Adrenal gland (tissue), 12 donors: ENCODE data around the gene CDK2AP2. TPM values are rescaled to one million over a fixed set of nuclear protein-coding genes. Genes with fewer than 3 reads are reported as not detected.

ENCODE experiments used
- DNase-seq, 7 donors: peaks; one replicate each; pipeline ENCODE4 v3.0.0-alpha.2; 2019 to 2020
- H3K27ac ChIP-seq, 5 donors: fragments of 200-600 bp; sonication (generic) in 4 of 5; 1 replicate in 3 of 5; 2 replicates in 2 of 5; pipeline versions ENCODE4 v1.5.1 to v1.8.0; 2016 to 2020; ENCODE audit warnings: mild to moderate bottlenecking in 1 of 5
- H3K27me3 ChIP-seq: fragments of 200-600 bp; 2 replicates; pipeline ENCODE4 v1.8.0; 2021
- H3K36me3 ChIP-seq, 2 donors: fragments of 200-600 bp; replicated peaks in 1 of 2; 1 replicate in 1 of 2; 2 replicates in 1 of 2; pipeline versions ENCODE4 v1.5.1 to v1.8.0; 2018 to 2022
- H3K4me1 ChIP-seq, 2 donors: fragments of 200-600 bp; replicated peaks in 1 of 2; 1 replicate in 1 of 2; 2 replicates in 1 of 2; pipeline versions ENCODE4 v1.5.1 to v1.8.0; 2018 to 2021
- H3K4me3 ChIP-seq, 4 donors: fragments of 200-600 bp; sonication (generic) in 3 of 4; one replicate each; pipeline ENCODE4 v1.5.1; 2016 to 2018
- H3K9me3 ChIP-seq, 3 donors: fragments of 200-600 bp; sonication (generic) in 1 of 3; replicated peaks in 1 of 3; 1 replicate in 2 of 3; 2 replicates in 1 of 3; pipeline versions ENCODE4 v1.5.1 to v1.8.0; 2016 to 2021
- CTCF ChIP-seq, 6 experiments: fragments of 450-650 bp in 4 of 6; fragments of 200-600 bp in 2 of 6; sonication (generic) in 1 of 6; IDR thresholded peaks; 1 replicate in 5 of 6; 2 replicates in 1 of 6; pipeline versions ENCODE4 v1.5.1 to v1.8.0; 2016 to 2021; ENCODE audit warnings: antibody characterized with exemption in 6 of 6, mild to moderate bottlenecking in 2 of 6, moderate library complexity in 1 of 6
- POLR2A ChIP-seq, 2 donors: fragments of 450-650 bp; IDR thresholded peaks; one replicate each; pipeline ENCODE4 v1.6.1; 2017; ENCODE audit warnings: antibody characterized with exemption in 2 of 2, mild to moderate bottlenecking in 2 of 2, moderate library complexity in 1 of 2
- WGBS, 4 donors: extraction: QIAGEN DNeasy Blood & Tissue Kit in 2 of 4; methylation state at CpG; one replicate each; pipeline versions ENCODE4 v1.1.5 to v1.1.7; 2013 to 2017; 5-methylcytosine and 5-hydroxymethylcytosine counted together
- intact Hi-C, 2 donors: fragments of 100-400 bp; cut with DNase I; formaldehyde crosslinking; loops; one replicate each; pipeline versions ENCODE4 v1.14.1 to v1.15.0; 2022 to 2023
- polyA plus RNA-seq, 3 donors: library from polyadenylated mRNA; stranded (reverse); fragments of 200-250 nt in 2 of 3; fragments of 350-450 nt in 1 of 3; fragmentation: Illumina TruSeq in 1 of 3; extraction: RNeasy Lipid Tissue Mini Kit (QIAGEN cat#74804) in 1 of 3; gene quantifications; one replicate each; pipeline ENCODE4 v1.2.3, GENCODE V29; 2013 to 2014
- total RNA-seq, 9 donors: library from RNA; depleted of rRNA in 4 of 9; stranded (reverse); fragments of >200 nt in 4 of 9; fragments of 120-200 nt in 1 of 9; fragmentation: NEBNext Ultra II Directional in 1 of 9; extraction: Animal tissue kit (Norgen Biotek cat#: 25700) in 1 of 9; gene quantifications; one replicate each; pipeline versions ENCODE4 v1.1.0 to v1.2.4, GENCODE V29; 2013 to 2023
- donor health status: healthy with polysubstance abuse.
- donor health status: Bipolar disorder and iron deficiency.
- donor health status: DM: yes; HTN: yes; CAD: no.
- donor health status: DM: no; HTN: no; CAD: no.
- donor health status: DM: no; HTN: no; CAD: no.
- donor health status: DM: yes; HTN: yes; CAD: no.

CDK2AP2 gene
- total and polyA plus RNA-seq, 12 donors, result 34.0 to 218 (median 58.8) TPM

DNA sequence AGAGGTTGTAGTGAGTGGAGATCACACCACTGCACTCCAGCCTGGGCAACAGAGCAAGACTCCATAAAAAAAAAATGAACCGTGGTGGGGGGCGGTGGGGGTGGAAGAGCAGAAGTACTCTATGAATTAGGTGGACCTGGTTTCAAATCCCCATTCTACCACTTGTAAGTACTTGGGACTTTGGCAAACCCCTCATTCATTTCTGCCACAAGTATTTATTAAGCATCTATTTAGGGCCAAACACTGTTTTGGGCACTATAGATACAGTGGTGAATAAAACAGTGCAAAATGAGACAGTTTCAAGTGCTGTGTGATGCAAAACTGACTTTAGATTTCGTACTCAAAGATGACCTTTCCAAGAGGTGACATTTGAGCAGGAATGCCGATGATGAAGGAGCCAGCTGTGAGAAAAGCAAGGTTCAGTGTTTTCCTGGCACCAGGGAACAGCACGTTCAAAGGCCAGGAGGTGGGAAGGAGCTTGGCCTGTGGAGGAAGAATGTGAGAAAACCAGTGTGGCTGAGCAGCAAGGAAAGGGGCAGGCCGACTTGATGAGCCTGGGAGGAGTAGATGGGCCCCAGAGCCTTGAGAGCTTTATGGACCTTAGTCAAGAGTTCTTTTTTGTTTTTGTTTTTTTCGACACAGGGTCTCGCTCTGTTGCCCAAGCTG lies 37.5 kb downstream of the CDK2AP2 start:
- Histone ChIP-seq H3K9me3 (no peaks in the 10 kb centered on the region), H3K4me1 (peaks cover 6 to 27% of the 10 kb centered on the region in 2 donors), H3K36me3 (no peaks in the 10 kb centered on the region), H3K4me3 (no peak overlapping the region), H3K27me3 (no peaks in the 10 kb centered on the region), H3K27ac (no peak overlapping the region)
- DNase-seq, result no peak
- WGBS, 4 donors, result 77 to 84% (median 79%) methylated on average over 8 of the region's 8 CpGs
- TF ChIP-seq POLR2A (IDR thresholded peaks at IDR 0.05) (no peak), CTCF (IDR thresholded peaks at IDR 0.05) (no peak)
- intact Hi-C loops, result no loop called here

DNA sequence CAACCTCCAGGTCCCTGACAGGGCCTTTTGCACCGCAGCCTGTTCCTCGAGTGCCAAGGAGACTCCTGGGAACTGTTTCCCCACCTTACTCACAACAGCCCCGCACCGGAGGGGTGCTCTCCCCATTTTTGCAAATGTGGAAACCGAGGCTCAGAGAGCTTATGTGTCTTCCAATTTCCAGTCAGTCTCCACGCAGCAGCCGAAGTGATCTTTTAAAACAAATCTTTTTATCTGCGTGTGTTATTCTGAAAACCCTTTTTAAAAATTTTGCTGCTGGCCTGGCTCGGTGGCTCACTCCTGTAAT lies 38.5 kb downstream of the CDK2AP2 start:
- Histone ChIP-seq H3K36me3 (no peaks in the 10 kb centered on the region), H3K27ac (peak overlapping the region; percentile 26 to 92 (median 81)), H3K4me1 (peaks cover 12 to 33% of the 10 kb centered on the region in 2 donors), H3K27me3 (no peaks in the 10 kb centered on the region), H3K4me3 (peak overlapping the region in 3 of 4 donors; percentile 22 to 71 (median 34)), H3K9me3 (no peaks in the 10 kb centered on the region)
- WGBS, 4 donors, result 13 to 19% (median 14%) methylated on average over 6 to 9 of the region's 9 CpGs
- TF ChIP-seq CTCF (IDR thresholded peaks at IDR 0.05) (no peak), POLR2A (IDR thresholded peaks at IDR 0.05) (no peak)
- no peak for DNase-seq
- intact Hi-C loops, result no loop called here

- Histone ChIP-seq H3K36me3 (no peaks in the 10 kb centered on the region), H3K27me3 (no peaks in the 10 kb centered on the region), H3K27ac (peak within 1 kb of the TSS; percentile 52 to 92 (median 84)), H3K4me3 (peak within 1 kb of the TSS; percentile 16 to 84 (median 61)), H3K4me1 (peaks cover 17 to 38% of the 10 kb centered on the region in 2 donors), H3K9me3 (no peaks in the 10 kb centered on the region)
- peak; percentile 77 to 88 for TF ChIP-seq POLR2A (IDR thresholded peaks at IDR 0.05)
- peak in 5 of 6 experiments; percentile 37 to 59 (median 41) for TF ChIP-seq CTCF (IDR thresholded peaks at IDR 0.05)
- intact Hi-C loops, result no loop called here
- DNase-seq, result peak; percentile 92 to 96 (median 94)
- 0 to 1% (median 0%) methylated on average over 2 to 76 of the region's 76 CpGs for WGBS, 4 donors
These were observed 39.0 kb downstream of the CDK2AP2 start, which contains the start of gene TMEM134 for GRCh38 chr11:67468759-67469507. TSS of gene TMEM134 (minus strand) at chr11:67469251. CDS start at chr11:67469192, 59 bp downstream.

DNA sequence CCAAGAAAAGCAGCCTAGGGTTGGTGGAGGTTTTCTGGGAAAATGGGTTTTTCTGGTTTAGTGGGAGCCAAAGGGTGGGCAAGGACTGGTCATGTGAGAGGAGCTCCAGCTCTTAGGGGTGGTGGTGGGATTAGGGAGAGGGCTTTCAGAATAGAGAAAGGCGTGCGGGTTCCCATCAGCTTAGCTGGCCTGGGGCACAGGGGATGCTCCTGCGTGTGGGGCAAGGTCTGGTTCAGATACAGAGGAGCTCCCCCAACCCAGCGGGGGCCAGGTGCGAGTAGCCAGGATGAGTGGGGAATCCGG lies 39.6 kb downstream of the CDK2AP2 start:
- H3K4me1 ChIP-seq, result peaks cover 23 to 43% of the 10 kb centered on the region in 2 donors
- WGBS, 4 donors, result 2 to 10% (median 6%) methylated on average over 3 to 6 of the region's 6 CpGs
- intact Hi-C loops, result no loop called here

More for the DNA sequence above, 39.6 kb downstream of the CDK2AP2 start:
- H3K36me3 ChIP-seq, result no peaks in the 10 kb centered on the region
- DNase-seq, result no peak
- H3K27me3 ChIP-seq, result no peaks in the 10 kb centered on the region
- no peaks in the 10 kb centered on the region for H3K9me3 ChIP-seq
- peak overlapping the region; percentile 16 to 84 (median 61) for H3K4me3 ChIP-seq
- no peak for TF ChIP-seq POLR2A (IDR thresholded peaks at IDR 0.05)
- TF ChIP-seq CTCF (IDR thresholded peaks at IDR 0.05), result no peak
- H3K27ac ChIP-seq, result peak overlapping the region; percentile 52 to 92 (median 84)
